ENCODE measurements around the gene LMAN2L. TPM values are rescaled to one million over a fixed set of nuclear protein-coding genes. Genes with fewer than 3 reads are reported as not detected.

Gene LMAN2L
- polyA plus RNA-seq, 1 experiment, result 29.6 TPM

DNA sequence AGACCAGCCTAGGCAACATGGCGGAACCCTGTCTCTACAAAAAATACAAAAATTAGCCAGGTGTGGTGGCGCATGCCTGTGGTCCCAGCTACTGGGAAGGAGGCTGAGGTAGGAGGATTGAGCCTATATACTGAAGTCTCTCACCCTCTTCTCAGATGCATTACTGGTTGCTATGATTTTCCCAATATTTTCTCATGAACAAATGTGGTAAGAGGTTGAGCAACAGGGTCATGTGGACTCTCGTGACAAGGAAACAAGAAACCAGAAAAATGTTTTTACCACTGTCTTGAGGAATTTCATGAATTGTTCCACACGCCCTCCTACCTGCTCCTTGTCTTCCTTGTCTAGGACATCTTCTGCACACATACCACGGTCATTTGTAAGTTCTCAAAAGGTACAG is 12.4 kb downstream of the LMAN2L start:
- H3K27me3 ChIP-seq (ENCODE audit: control insufficient read depth, insufficient read depth, low read length), result no peaks in the 10 kb centered on the region
- H3K36me3 ChIP-seq (ENCODE audit: control insufficient read depth, insufficient read depth, low read length), result peaks cover 6% of the 10 kb centered on the region
- TF ChIP-seq, protein P1, sequence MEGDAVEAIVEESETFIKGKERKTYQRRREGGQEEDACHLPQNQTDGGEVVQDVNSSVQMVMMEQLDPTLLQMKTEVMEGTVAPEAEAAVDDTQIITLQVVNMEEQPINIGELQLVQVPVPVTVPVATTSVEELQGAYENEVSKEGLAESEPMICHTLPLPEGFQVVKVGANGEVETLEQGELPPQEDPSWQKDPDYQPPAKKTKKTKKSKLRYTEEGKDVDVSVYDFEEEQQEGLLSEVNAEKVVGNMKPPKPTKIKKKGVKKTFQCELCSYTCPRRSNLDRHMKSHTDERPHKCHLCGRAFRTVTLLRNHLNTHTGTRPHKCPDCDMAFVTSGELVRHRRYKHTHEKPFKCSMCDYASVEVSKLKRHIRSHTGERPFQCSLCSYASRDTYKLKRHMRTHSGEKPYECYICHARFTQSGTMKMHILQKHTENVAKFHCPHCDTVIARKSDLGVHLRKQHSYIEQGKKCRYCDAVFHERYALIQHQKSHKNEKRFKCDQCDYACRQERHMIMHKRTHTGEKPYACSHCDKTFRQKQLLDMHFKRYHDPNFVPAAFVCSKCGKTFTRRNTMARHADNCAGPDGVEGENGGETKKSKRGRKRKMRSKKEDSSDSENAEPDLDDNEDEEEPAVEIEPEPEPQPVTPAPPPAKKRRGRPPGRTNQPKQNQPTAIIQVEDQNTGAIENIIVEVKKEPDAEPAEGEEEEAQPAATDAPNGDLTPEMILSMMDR (IDR thresholded peaks at IDR 0.05; ENCODE audit: insufficient read depth, low read depth, low read length), result no peak
- POLR2A ChIA-PET, result no interaction called here
- CTCF ChIA-PET, result no interaction called here
- no peak overlapping the region for H3K4me3 ChIP-seq (ENCODE audit: low read depth, low read length)
- DNase-seq (ENCODE audit: low read depth), result peak; percentile 1

DNA sequence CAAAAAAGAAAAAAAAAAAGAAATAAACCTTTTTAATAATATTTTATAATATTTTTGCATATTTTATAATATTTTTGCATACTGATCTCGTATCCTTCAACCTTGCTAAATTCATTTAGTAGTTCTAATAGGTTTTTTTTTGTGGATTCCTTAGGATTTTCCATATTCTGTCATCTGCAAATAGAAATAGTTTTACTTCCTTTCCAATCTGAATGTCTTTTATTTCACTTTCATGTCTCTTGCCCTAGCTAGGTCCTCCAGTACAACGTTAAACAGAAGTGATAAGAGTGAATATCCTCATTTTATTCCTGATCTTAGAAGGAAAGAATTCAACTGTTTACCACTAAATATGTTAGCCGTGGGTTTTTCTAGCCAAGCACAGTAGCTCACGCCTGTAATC is 13.7 kb downstream of the LMAN2L start:
- DNase-seq (ENCODE audit: low read depth), result no peak
- POLR2A ChIA-PET, result no interaction called here
- Histone ChIP-seq H3K36me3 (ENCODE audit: control insufficient read depth, insufficient read depth, low read length) (peaks cover 3% of the 10 kb centered on the region), H3K4me3 (ENCODE audit: low read depth, low read length) (no peak overlapping the region), H3K27me3 (ENCODE audit: control insufficient read depth, insufficient read depth, low read length) (no peaks in the 10 kb centered on the region)
- TF ChIP-seq, protein P1 (IDR thresholded peaks at IDR 0.05; ENCODE audit: insufficient read depth, low read depth, low read length), result no peak
- CTCF ChIA-PET, result no interaction called here

DNA sequence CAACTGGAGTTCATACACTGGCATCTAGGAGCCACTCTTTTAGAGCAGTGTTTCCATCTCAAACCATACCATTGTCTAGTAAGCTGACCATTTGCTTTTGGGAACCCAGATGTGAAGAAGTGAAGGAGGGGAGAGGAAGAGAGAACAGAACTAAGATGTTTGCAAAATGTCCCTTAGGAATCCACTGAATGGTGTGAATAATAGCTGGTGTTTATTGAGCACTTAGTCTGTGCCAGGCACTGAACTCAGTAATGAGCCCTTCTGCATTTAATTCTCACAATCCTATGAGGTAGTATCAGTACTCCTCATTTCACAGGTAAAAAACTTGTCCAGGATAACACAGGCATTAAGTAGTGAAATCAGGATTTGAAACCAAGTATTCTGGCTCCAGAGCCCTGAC is 23.5 kb downstream of the LMAN2L start:
- no peak overlapping the region for H3K4me3 ChIP-seq (ENCODE audit: low read depth, low read length)
- H3K27me3 ChIP-seq (ENCODE audit: control insufficient read depth, insufficient read depth, low read length), result no peaks in the 10 kb centered on the region
- H3K36me3 ChIP-seq (ENCODE audit: control insufficient read depth, insufficient read depth, low read length), result peaks cover 8% of the 10 kb centered on the region
- TF ChIP-seq, protein P1 (IDR thresholded peaks at IDR 0.05; ENCODE audit: insufficient read depth, low read depth, low read length), result no peak
- POLR2A ChIA-PET, result no interaction called here
- DNase-seq (ENCODE audit: low read depth), result no peak
- CTCF ChIA-PET, result interaction anchor here (1.3 kb wide), 1 partner anchor 8 kb away, joined by 3 read pairs; no protein-coding TSS in a partner anchor

DNA sequence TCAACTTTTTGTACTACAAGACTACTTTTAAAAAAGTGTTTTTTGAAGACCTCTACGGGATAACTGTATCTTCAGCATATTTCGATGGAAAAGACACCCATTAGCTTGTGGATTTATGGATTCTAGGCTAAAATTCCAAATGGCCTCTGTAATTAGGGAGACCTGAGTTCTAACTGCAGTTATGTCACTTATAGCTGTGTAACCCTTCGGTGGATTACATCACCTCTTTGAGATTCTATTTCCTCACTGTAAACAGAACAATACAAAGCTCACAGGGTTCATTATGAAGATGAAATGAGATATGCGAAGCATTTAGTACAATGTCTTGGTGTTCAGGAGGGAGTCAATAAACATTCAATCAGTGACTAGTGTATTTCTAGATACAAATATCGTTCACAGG is 24.2 kb downstream of the LMAN2L start:
- ChIA-PET POLR2A (no interaction called here), CTCF (interaction anchor here (1.3 kb wide), 1 partner anchor 9 kb away, joined by 3 read pairs; no protein-coding TSS in a partner anchor)
- no peak for DNase-seq (ENCODE audit: low read depth)
- no peak overlapping the region for H3K4me3 ChIP-seq (ENCODE audit: low read depth, low read length)
- TF ChIP-seq, protein P1 (IDR thresholded peaks at IDR 0.05; ENCODE audit: insufficient read depth, low read depth, low read length), result no peak
- H3K27me3 ChIP-seq (ENCODE audit: control insufficient read depth, insufficient read depth, low read length), result no peaks in the 10 kb centered on the region
- H3K36me3 ChIP-seq (ENCODE audit: control insufficient read depth, insufficient read depth, low read length), result peaks cover 10% of the 10 kb centered on the region

DNA sequence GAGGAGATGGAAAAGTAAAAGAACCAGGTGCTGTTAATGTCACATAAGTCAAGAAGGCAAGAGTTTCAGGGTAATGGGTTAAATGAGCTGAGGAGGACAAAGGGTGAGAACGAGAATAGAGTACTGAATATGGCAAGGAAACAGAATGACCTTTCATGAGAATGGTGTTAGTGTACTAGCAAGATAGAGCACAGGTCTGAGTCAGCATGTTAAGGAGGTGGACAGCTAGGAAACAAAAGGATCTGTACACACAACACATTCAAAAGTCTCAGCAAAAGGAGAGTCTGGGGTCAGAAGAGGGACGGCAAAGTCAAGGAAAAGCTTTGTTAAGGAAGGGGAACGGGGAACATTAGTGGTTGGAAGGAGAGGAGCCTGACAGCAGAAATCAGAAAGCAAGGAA is 28.9 kb downstream of the LMAN2L start:
- DNase-seq (ENCODE audit: low read depth), result no peak
- Histone ChIP-seq H3K4me3 (ENCODE audit: low read depth, low read length) (no peak overlapping the region), H3K27me3 (ENCODE audit: control insufficient read depth, insufficient read depth, low read length) (no peaks in the 10 kb centered on the region), H3K36me3 (ENCODE audit: control insufficient read depth, insufficient read depth, low read length) (peaks cover 19% of the 10 kb centered on the region)
- CTCF ChIA-PET, result interaction anchor here (1.3 to 1.9 kb wide), 2 partner anchors 14 to 89 kb away, joined by 4 to 5 read pairs; no protein-coding TSS in a partner anchor
- TF ChIP-seq, protein P1 (IDR thresholded peaks at IDR 0.05; ENCODE audit: insufficient read depth, low read depth, low read length), result no peak
- POLR2A ChIA-PET, result no interaction called here

Measured in BJ (cell line).